Smooth muscle cell (in vitro differentiated cells): ENCODE measurements around the gene TPGS2. TPM values are rescaled to one million over a fixed set of nuclear protein-coding genes. Genes with fewer than 3 reads are reported as not detected.
A peak's percentile ranks its signal among the peaks of the same experiment; 100 is the strongest.

ENCODE experiments used
- DNase-seq: peaks from one replicate; lab custom pipeline; 2025; ENCODE audit not compliant: unreplicated experiment; lab: John Stamatoyannopoulos, UW
- H2AFZ ChIP-seq: fragments of 200-600 bp; sonication (generic); 2 replicates; pipeline ENCODE4 v1.6.0; 2016; ENCODE audit warnings: antibody characterized with exemption, low read depth, mild to moderate bottlenecking
- H3F3A ChIP-seq: fragments of 200-600 bp; sonication (generic); 2 replicates; pipeline ENCODE4 v1.6.0; 2017; ENCODE audit warnings: antibody characterized with exemption, low read depth
- H3K27ac ChIP-seq: fragments of 200-600 bp; sonication (generic); 2 replicates; pipeline ENCODE4 v1.5.1; 2016; ENCODE audit warnings: low read depth, mild to moderate bottlenecking
- H3K27me3 ChIP-seq: fragments of 200-600 bp; sonication (generic); 2 replicates; pipeline ENCODE4 v1.6.1; 2016; ENCODE audit warnings: low read depth, mild to moderate bottlenecking
- H3K36me3 ChIP-seq: fragments of 200-600 bp; sonication (generic); 2 replicates; pipeline ENCODE4 v1.5.1; 2016; ENCODE audit warnings: low read depth
- H3K4me1 ChIP-seq: fragments of 200-600 bp; sonication (generic); 2 replicates; pipeline ENCODE4 v1.5.1; 2016; ENCODE audit warnings: low read depth
- H3K4me2 ChIP-seq: fragments of 200-600 bp; sonication (generic); 2 replicates; pipeline ENCODE4 v1.6.0; 2016; ENCODE audit warnings: mild to moderate bottlenecking
- H3K4me3 ChIP-seq: fragments of 200-600 bp; sonication (generic); 2 replicates; pipeline ENCODE4 v1.5.1; 2016; ENCODE audit warnings: mild to moderate bottlenecking
- H3K79me2 ChIP-seq: fragments of 200-600 bp; sonication (generic); 2 replicates; pipeline ENCODE4 v1.6.0; 2016; ENCODE audit warnings: low read depth, mild to moderate bottlenecking
- H3K9ac ChIP-seq: fragments of 200-600 bp; sonication (generic); 2 replicates; pipeline ENCODE4 v1.6.0; 2016; ENCODE audit warnings: low read depth
- H3K9me3 ChIP-seq: fragments of 200-600 bp; sonication (generic); replicated peaks from 2 replicates; pipeline ENCODE4 v1.5.1; 2016; ENCODE audit warnings: low read depth
- H4K20me1 ChIP-seq: fragments of 200-600 bp; sonication (generic); 2 replicates; pipeline ENCODE4 v1.6.0; 2016; ENCODE audit warnings: low read depth
- CTCF ChIP-seq: fragments of 200-600 bp; sonication (generic); IDR thresholded peaks from 2 replicates; pipeline ENCODE4 v1.5.1; 2017; ENCODE audit warnings: borderline replicate concordance, mild to moderate bottlenecking, antibody characterized with exemption; ENCODE audit not compliant: insufficient read depth, poor library complexity, severe bottlenecking
- WGBS: methylation state at CpG from one replicate; pipeline ENCODE4 v1.1.7; 2016; ENCODE audit warnings: low lambda C conversion rate; 5-methylcytosine and 5-hydroxymethylcytosine counted together
- polyA plus RNA-seq: library from polyadenylated mRNA; unstranded; fragments of >200 nt; fragmentation: Nextera tagmentation; extraction: Ambion mirVana; gene quantifications from 2 replicates; pipeline ENCODE4 v1.2.1, GENCODE V29; 2016
- total RNA-seq: library from RNA; depleted of rRNA; stranded (reverse); fragments of >200 nt; gene quantifications from 2 replicates; pipeline ENCODE4 v1.2.3, GENCODE V29; 2014

Gene TPGS2
- total and polyA plus RNA-seq, 2 experiments from 2014 or later, result 99.2 to 157 TPM

- no peak for DNase-seq
- TF ChIP-seq CTCF, result no peak
- H3K27me3 ChIP-seq, result no peaks in the 10 kb centered on the region
- no peaks in the 10 kb centered on the region for H3K79me2 ChIP-seq
- H3K27ac ChIP-seq, result no peak overlapping the region
- no peaks in the 10 kb centered on the region for H3F3A ChIP-seq
- H3K4me3 ChIP-seq, result no peak overlapping the region
- no peak overlapping the region for H2AFZ ChIP-seq
- no peaks in the 10 kb centered on the region for H3K4me1 ChIP-seq
- H3K9me3 ChIP-seq, result no peaks in the 10 kb centered on the region
- no peak overlapping the region for H3K4me2 ChIP-seq
- H4K20me1 ChIP-seq, result no peaks in the 10 kb centered on the region
- no peaks in the 10 kb centered on the region for H3K36me3 ChIP-seq
- H3K9ac ChIP-seq, result no peak overlapping the region
- WGBS, result 88% methylated on average over 1 of the region's 1 CpG
These were observed 38.3 kb upstream of the TPGS2 start for GRCh38 chr18:36867056-36867455.

GRCh38 chr18:36862182-36862581 lies 33.4 kb upstream of the TPGS2 start:
- no peak overlapping the region for H3K4me3 ChIP-seq
- no peaks in the 10 kb centered on the region for H3K79me2 ChIP-seq
- H2AFZ ChIP-seq, result no peak overlapping the region
- no peaks in the 10 kb centered on the region for H4K20me1 ChIP-seq
- TF ChIP-seq CTCF, result no peak
- H3K4me2 ChIP-seq, result no peak overlapping the region
- H3K4me1 ChIP-seq, result no peaks in the 10 kb centered on the region
- no peak overlapping the region for H3K27ac ChIP-seq
- no peaks in the 10 kb centered on the region for H3K27me3 ChIP-seq
- DNase-seq, result no peak
- no peaks in the 10 kb centered on the region for H3K36me3 ChIP-seq
- no peaks in the 10 kb centered on the region for H3K9me3 ChIP-seq
- 91% methylated on average over 1 of the region's 1 CpG for WGBS
- no peaks in the 10 kb centered on the region for H3F3A ChIP-seq
- H3K9ac ChIP-seq, result no peak overlapping the region

- no peak for DNase-seq
- Histone ChIP-seq H3K27ac (no peak overlapping the region), H3F3A (no peaks in the 10 kb centered on the region), H3K4me3 (no peak overlapping the region), H4K20me1 (no peaks in the 10 kb centered on the region), H3K79me2 (no peaks in the 10 kb centered on the region), H3K36me3 (no peaks in the 10 kb centered on the region), H3K4me1 (no peaks in the 10 kb centered on the region), H3K27me3 (no peaks in the 10 kb centered on the region), H2AFZ (no peak overlapping the region), H3K9ac (no peak overlapping the region), H3K9me3 (peaks cover 3% of the 10 kb centered on the region), H3K4me2 (no peak overlapping the region)
- no peak for TF ChIP-seq CTCF
- 55% methylated on average over 1 of the region's 1 CpG for WGBS
These were observed 28.0 kb upstream of the TPGS2 start for GRCh38 chr18:36856815-36857214.

GRCh38 chr18:36851202-36851590 lies 22.4 kb upstream of the TPGS2 start:
- no peaks in the 10 kb centered on the region for H3K79me2 ChIP-seq
- no peak overlapping the region for H3K9ac ChIP-seq
- H3K4me2 ChIP-seq, result no peak overlapping the region
- no peak overlapping the region for H2AFZ ChIP-seq
- peaks cover 4% of the 10 kb centered on the region for H3K9me3 ChIP-seq
- no peaks in the 10 kb centered on the region for H3K4me1 ChIP-seq
- H3K27me3 ChIP-seq, result no peaks in the 10 kb centered on the region
- H3F3A ChIP-seq, result no peaks in the 10 kb centered on the region
- H4K20me1 ChIP-seq, result no peaks in the 10 kb centered on the region
- H3K27ac ChIP-seq, result peak overlapping the region; percentile 58
- DNase-seq, result no peak
- TF ChIP-seq CTCF, result no peak
- no peaks in the 10 kb centered on the region for H3K36me3 ChIP-seq
- 78% methylated on average over 2 of the region's 2 CpGs for WGBS
- no peak overlapping the region for H3K4me3 ChIP-seq
